Ovary (tissue), 3 donors: ENCODE measurements around the gene BICRAL.

Source experiments
- CTCF ChIP-seq, 3 donors: fragments of 450-650 bp in 2 of 3; fragments of 200-600 bp in 1 of 3; IDR thresholded peaks; one replicate each; pipeline versions ENCODE4 v1.5.1 to v1.8.0; 2016 to 2022; ENCODE audit warnings: antibody characterized with exemption in 3 of 3, mild to moderate bottlenecking in 1 of 3
- POLR2A ChIP-seq: fragments of 450-650 bp; IDR thresholded peaks from one replicate; pipeline ENCODE4 v1.6.1; 2017; ENCODE audit warnings: antibody characterized with exemption, mild to moderate bottlenecking, moderate library complexity
- donor health status: DM: no; HTN: no; CAD: no.

DNA sequence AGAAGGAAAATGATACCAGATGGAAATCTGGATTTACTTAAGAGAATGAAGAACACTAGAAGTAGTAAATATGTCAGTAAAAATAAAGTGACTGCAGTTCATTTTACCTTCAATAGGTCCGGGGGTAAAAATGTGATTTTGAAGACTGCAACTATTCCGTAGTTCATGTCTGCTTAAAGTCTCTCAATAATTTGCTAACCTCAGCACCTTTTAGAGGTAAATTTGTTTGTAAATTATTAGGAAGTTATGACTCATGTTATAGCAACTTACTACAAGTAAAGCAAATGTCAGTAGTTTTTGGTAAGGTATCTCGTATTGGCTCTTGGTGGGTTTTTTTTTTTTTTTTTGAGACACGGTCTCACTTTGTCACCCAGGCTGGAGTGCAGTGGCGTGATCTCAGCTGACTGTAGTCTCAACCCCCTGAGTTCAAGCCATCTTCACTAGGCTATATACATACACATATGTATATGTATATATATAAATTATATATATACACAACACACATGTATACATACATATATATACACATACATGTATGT is 32.1 kb downstream of the BICRAL start:
- no peak for TF ChIP-seq CTCF (IDR thresholded peaks at IDR 0.05)
- TF ChIP-seq POLR2A, result no peak
